Gastrocnemius medialis (tissue), 4 donors: ENCODE results near the gene CADM2.

Source experiments
- POLR2A ChIP-seq, 2 donors: fragments of 450-650 bp; IDR thresholded peaks; one replicate each; pipeline ENCODE4 v1.6.1; 2017; ENCODE audit warnings: antibody characterized with exemption in 2 of 2, mild to moderate bottlenecking in 2 of 2, moderate library complexity in 2 of 2
- TF ChIP-seq, protein P1 (sequence below), 5 experiments: fragments of 450-650 bp in 3 of 5; fragments of 200-600 bp in 2 of 5; sonication (generic) in 2 of 5; IDR thresholded peaks in 4 of 5; conservative IDR thresholded peaks in 1 of 5; 1 replicate in 4 of 5; 2 replicates in 1 of 5; pipeline ENCODE4 v1.5.1; 2016 to 2019; ENCODE audit warnings: antibody characterized with exemption in 5 of 5, mild to moderate bottlenecking in 3 of 5, moderate library complexity in 3 of 5

DNA sequence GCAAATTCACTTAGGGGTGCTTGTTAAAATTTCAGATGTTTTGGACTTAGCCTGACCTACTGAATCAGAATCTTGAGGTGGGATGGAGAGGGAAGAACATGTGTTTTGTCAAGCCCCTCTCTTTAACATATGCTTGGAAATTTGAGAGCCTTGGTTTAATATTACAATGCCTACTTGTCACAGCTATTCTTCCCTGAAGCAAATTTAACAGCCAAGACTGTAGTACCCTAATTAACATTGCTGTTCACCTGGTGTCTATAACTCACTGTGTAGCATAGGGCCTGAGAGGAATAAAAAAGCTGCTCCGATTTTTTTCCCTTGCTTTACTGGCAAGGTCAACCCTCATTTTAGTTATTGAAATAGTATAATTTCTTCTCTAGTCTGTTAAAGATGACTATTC, 880.1 kb downstream of the CADM2 start:
- TF ChIP-seq, protein P1, sequence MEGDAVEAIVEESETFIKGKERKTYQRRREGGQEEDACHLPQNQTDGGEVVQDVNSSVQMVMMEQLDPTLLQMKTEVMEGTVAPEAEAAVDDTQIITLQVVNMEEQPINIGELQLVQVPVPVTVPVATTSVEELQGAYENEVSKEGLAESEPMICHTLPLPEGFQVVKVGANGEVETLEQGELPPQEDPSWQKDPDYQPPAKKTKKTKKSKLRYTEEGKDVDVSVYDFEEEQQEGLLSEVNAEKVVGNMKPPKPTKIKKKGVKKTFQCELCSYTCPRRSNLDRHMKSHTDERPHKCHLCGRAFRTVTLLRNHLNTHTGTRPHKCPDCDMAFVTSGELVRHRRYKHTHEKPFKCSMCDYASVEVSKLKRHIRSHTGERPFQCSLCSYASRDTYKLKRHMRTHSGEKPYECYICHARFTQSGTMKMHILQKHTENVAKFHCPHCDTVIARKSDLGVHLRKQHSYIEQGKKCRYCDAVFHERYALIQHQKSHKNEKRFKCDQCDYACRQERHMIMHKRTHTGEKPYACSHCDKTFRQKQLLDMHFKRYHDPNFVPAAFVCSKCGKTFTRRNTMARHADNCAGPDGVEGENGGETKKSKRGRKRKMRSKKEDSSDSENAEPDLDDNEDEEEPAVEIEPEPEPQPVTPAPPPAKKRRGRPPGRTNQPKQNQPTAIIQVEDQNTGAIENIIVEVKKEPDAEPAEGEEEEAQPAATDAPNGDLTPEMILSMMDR (IDR thresholded peaks at IDR 0.05 in 4 of 5, conservative IDR thresholded peaks at IDR 0.05 in 1 of 5) = no peak
- no peak for TF ChIP-seq POLR2A (IDR thresholded peaks at IDR 0.05)
